Activated CD4-positive, alpha-beta T cell treated with anti-CD3 and anti-CD28 coated beads, Interleukin-2, amount 50 U/mL, for 24 hours (primary cell): ENCODE data around the gene LRRTM1.

ENCODE experiments used
- DNase-seq, 2 donors: peaks; one replicate each; pipeline ENCODE4 v3.0.0-alpha.2; 2020; ENCODE audit warnings: low read depth in 1 of 2, low spot score in 1 of 2

Gene LRRTM1

DNA sequence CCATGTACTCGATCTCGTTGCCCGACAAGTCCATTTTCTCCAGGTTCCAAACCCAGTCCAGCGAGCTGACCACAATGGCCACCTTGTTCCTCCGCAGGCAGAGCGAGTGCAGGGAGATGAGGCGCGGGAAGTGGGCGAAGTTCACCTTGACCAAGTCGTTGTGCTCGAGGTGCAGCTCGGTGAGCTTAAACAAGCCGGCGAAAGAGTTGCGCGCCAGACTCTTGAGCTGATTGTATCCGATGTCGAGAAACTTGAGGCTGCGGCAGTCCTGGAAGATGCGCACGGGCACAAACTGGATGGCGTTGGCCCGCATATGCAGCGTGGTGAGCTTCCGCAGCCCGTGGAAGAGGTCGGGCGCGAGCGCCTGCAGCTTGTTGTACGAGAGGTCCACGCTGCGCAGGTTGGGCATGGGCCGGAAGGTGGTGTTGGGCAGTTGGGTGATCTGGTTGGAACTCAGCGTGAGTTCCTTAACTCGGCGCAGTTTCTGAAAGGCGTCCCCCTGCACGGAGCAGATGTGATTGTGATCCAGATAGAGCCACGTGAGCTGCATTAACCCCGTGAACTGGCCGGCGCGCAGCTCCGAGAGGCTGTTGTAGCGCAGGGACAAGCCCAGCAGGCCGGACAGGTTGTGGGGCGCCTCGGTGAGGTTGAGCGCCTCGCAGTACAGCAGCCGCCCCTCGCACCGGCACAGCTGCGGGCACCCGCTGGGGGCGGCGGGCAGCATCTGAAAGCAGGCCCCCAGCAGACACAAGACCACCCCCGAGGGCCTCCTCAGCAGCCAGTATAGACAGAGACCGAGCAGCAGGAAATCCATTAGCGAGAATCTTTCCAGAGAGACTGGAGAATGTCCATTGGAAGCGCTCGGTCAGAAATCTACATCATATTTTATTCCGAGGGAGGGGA is 1.3 kb downstream of the LRRTM1 start:
- no peak for DNase-seq

DNA sequence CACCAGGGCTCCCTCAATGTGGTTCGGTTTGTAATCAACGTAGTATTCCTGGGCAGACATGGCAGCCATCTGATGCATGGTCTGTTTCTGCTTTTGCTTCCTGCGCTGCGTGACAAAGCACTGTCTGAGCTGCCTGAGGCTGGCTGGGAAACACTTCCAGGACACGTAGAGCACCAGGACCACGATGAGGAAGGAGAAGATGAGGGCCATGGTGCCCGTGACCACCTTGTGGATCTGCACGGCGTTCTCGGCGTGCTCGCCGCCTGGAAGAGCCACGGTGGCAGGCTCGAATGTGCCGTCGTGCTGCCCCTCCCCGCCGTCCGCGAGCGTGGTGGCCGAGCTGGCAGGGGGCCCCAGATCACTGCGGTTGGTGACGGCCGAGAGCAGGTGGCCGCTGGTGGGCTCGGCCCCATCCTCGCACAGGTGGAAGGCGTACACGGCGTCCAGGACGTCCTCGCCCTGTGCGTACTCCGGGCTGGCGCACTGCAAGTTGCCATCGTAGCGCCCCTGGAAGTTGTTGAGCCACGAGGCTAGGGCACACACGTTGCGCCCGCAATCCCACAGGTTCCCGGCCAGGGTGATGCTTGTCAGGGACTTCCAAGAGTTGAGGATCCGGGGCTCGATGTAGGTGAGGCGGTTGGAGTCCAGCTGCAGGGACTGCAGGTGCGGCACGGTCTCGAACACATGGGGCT is 2.1 kb downstream of the LRRTM1 start:
- no peak for DNase-seq

DNA sequence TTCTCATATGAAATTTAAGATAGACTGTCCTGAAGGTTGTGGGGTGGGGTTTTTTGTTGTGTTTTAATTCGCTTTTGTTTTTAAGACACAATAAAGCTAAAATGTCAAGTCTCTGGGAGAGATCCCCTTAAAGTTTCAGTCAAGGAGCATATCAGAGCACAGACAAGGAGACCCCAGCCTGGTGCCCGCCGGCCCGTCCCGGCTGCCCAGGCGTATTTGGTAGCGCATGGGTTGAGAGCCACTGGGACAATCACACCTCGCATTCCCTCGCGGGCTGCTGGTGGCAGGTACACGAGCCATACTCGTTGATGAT is 2.6 kb downstream of the LRRTM1 start:
- DNase-seq = no peak

DNA sequence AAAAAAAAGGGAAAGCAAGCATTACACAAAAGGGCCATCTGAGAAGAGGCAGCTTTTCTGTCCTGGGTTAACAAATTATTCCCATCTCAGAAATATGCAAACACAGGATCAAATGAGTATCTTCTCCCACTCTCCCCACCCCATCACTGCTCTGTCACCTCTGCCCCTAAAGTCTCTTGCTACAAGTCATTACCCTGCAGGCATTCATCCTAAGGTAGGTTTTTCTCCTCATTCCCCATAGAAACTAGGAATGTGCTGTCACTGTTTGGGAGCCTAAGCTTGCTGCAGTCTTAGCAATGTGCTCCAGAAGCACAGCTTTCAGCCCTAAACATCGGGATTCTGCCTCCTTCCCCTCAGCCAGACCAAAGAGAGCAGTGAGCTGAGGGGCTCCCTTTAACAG is 3.6 kb downstream of the LRRTM1 start:
- no peak for DNase-seq

DNA sequence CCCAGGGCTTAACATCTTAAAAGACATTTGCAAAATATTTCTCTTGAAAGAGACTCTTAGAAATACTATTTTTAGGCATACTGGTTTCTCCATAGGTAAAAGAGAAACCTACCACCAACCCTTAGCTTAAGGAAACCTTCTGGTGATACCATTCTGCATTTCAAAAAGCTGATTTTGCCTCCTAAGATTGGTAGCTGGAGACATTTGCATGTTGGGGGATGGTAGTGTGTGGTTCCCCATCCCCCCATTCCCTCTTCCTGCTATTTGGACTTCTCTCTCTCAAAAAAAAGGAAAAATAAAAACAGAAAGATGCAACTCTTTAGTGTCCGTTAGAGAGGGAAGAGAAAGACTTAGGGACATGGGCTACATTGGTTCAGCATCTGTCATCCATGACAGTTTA is 4.2 kb downstream of the LRRTM1 start:
- no peak for DNase-seq

DNA sequence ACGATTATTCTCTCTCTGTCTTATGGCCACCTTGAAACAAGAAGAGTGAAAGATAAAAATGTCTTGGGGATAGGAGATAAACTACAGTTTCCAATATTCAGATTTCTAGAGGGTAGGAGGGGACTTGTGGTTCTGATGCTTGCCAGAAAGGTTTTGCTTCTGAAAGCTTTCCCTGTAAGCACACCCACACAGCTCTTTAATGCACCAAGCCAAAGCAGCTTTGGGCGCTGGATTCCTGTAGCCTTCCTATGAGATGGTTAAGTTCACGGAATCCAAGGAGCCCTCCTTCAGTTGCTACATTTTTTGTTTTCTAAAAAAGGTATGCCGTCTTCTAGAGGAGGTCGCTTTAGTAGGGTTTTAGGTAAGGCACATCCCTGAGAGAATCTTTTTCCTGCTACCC is 4.9 kb downstream of the LRRTM1 start:
- DNase-seq = no peak

DNA sequence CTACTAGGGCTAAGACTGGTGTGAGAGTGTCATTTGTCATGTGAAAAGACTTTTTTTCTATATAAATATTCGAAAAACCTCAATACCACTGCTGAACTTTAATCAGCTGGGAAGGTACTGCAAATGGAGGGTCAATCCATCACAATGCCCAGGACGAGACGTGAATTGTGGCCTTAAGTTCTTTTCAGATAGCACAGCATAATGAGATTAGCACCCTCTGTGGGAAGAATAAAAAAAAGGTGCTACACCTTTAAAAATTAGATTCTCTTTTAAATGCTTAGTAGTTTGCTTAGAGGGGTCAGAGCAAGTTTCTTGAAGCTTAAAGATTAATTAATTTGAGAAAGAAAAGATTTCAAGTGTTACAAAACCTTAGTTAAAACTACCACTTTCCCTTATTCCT is 5.6 kb downstream of the LRRTM1 start:
- no peak for DNase-seq

DNA sequence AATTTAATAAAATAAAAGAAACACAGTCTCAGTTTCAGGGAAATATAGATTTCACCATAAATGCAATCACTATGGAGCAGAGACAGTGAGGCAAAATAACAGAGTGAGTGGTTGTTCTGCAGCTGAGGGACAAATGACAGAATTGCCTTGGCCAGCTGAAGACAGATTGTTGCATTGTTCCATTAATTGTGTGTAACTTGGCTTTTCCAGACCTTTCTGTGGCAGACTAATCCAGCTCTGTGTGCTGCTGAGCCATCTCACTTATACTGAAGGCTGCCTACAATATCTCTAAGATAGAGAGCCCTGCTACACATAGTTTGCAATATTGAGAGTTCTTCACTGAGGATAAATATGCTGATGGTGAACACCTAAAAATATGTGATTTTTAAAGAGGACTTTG is 11.5 kb downstream of the LRRTM1 start:
- no peak for DNase-seq

DNA sequence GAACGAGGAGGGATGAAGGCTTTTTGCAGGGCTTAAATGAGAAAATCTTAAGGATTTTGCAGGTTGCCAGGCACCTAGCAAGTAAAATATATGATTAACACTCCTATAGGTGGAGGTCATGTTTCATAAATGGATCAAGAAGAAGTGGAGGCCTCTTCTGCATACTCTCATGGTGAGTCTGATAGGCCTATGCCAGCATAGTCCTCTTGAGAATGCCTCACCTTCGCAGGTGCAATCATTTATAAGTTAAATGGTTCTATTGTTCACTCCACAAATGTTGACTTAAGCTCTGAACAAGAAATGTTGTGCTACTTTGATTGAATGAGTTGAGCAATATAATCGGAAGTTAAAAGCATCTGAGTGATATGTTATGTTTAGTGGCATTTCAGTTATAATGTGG is 12.1 kb downstream of the LRRTM1 start:
- no peak for DNase-seq

DNA sequence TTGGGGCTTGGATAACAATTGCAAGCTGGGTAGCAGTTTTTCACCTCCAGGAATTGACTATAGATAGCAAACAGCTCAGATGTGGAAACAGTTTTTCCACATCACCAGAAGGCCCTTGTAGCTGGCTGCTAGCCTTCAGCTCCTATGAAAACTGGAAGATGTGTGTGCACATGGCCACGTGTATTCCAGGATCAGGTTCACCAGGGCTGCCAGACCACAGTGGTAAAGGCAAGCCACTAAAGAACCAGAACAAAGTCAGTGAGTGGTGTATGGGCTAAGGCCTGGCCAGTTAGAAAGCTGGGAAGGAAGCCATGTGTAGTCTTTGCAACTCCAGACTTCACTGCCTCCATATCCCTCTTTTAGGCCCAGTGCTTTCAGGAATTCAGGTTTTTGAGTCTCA is 12.9 kb downstream of the LRRTM1 start:
- DNase-seq = no peak

DNA sequence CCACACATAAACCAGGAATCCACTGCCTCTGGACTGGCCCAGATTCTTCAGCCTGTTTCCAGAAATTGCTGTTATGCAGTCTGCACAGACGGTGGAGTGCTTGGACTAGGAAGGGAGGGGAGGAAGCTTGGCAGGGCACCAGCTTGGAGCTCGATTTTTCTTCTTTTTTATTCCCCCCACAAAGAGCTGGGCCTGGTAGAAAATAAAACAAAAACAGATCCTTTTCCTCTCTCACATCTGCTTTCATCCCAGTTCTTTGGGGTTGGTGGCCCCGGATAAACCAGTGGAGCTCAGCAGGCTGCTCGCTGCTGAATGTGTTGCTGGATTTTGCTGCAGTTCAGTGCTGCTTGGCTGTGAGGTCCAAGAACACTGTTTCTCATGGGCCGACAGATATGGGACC is 16.0 kb downstream of the LRRTM1 start:
- DNase-seq = no peak

DNA sequence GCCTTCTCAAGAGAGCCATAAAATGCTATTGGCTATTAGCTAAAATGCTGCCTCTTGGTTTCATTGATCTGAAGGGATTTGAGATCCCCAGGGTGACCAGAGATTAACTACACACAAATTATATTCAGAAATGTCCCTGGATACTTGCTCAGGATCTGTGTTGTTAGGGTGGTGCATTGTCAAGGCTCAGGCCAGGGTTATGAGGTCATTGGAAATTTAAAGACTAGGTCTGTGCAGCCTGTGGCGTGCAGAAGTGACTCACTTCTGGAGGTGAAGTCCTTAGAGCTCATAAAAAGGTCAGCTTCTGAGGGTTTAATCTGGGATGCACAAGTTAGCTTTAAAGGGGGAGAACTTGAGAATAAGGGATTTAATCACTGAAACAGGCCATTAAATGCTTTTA is 23.5 kb downstream of the LRRTM1 start:
- no peak for DNase-seq

DNA sequence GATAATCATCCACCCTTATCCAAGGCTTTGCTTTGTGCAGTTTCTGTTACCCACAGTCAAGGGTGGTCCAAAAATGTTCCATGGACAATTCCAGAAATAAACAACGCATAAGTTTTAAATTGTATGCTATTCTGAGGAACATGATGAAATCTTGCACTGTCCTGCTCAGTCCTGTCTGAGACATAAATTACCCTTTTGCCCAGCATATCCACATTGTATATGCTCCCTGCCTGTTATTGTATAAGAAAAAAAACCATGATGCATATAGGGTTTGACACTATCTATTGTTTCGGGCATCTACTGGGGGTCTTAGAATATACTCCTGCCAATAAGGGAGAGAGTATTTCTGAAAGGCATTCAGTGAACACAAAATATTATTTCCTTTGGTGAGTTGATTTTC is 24.0 kb downstream of the LRRTM1 start:
- no peak for DNase-seq

DNA sequence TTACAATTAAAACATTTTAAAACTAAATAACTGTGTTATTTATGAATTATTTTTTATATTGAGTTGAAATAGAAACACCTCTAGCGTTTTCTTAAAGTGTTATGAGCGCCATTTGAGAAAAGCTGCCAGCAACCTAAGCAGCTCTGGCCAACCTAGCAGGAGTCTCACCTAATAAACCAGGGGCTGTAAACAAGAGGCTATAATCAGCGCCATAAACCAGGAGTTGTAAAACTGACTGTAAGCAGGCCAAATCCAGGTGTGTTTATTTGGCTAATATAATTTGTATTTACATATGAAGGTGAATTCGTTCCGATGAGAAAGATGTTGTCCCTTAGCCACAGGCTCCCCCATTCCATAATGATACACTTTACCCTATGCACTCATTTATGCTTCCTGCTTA is 34.7 kb downstream of the LRRTM1 start:
- DNase-seq = no peak

DNA sequence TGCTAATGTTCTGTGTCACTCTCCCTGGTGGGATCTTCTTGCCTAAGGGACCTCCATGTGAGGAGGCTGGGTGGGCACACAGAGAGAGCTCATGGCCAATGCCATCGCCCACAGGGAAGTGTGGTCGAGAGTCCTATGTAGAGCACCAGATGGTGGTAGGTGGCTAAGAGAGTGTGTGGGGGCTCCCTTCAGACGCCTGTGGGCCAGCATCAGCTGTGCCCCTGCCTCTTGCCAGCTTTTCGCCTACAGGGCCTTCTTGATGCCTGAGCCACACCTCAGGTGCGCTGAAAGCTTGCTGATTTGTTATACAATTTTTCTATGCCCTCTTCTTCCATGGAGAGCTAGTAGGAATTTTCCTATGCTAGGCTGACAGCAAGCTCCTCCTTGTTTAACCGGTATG is 38.3 kb downstream of the LRRTM1 start:
- no peak for DNase-seq

DNA sequence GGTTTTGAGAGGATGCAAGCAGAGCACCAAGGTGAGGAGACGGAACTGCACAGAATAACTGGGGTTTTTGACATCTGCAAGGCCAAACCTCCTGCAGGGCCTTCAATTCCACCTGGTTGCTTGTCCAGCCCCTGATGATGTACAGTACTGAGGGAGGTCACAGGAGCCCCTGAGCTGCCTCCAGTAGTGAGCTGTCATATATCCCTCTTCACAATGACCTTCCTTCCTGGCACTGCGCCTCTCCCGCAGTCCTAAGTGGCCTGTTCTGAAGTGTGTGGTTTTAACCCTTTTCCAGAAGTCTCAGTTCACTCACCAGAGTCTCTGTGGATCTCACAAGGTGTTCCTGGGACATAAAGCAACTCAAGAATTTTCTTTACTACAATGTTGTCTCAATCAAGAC is 45.3 kb downstream of the LRRTM1 start:
- no peak for DNase-seq

DNA sequence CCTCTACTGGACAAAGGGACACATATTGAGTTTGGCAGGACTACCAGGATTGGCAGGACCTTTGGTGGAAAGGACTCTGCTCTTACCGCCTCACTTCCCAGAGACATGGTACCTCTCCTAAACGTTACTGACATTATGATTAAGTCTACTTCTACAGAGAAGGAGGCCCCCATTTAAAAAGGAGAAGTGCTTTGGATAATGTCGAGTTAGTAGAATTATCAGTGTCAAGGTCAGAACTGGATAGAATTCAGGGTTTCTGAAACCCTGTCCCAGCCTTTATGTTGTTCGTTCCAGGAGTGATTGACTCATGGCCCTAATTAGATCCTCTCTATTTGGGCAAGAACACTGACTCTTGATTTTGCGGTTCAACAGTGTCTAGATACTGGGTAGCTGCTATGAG is 45.8 kb downstream of the LRRTM1 start:
- DNase-seq = no peak

DNA sequence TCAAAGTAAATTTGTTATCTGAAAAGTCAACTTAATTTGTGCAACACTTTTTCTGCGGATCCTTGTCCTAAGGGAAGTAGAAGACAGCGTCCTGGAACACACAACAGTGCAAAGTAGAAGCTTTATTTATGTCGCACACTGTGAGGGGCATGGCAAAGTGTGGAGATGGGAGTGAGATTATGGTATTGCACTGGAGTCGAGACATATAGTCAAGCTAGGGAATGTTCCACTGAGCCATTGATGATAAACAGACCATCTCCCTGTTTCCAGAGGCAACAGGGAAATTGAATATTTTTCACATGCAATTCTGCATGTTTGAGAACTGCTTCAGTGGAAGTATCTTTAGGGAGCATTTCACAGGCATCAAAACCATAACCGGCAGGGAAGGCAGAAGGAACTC is 46.2 kb downstream of the LRRTM1 start:
- DNase-seq = no peak

DNA sequence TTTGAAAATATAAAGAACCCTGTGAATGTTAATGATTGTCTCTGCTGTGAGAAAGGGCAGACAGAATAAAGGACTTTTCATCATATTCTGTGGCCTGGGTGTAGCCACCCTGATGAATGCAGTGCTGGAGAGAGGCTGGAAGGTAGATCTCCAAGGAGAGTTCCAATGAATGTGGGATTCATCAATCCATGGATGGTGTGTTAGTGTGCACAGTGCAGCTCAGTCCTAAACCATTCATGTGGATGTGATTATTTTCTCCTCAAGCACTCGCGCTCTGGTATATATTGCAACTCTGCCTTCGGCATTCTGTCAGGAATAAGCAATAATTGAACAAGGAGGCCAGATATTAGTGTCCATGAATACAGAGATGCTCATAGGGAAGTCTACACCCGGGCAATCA is 47.1 kb downstream of the LRRTM1 start:
- no peak for DNase-seq

DNA sequence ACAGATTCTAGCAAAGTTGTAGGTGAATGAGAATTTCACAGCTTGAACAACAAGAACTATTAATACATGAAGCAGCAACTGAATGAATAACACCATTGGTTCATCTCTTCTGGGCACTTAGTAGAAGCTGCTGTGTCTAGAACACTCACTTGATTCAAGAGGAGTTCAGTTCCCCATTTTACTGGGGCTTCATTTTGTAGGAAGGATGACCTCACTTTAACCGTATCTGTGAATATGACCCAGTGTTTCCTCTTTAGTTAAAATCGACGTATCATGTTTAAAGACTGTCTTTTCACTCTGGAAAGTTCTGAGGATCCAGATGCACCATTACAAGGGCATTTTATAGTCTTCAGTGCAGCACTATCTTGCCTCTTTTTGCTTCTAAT is 47.8 kb downstream of the LRRTM1 start:
- DNase-seq = no peak

DNA sequence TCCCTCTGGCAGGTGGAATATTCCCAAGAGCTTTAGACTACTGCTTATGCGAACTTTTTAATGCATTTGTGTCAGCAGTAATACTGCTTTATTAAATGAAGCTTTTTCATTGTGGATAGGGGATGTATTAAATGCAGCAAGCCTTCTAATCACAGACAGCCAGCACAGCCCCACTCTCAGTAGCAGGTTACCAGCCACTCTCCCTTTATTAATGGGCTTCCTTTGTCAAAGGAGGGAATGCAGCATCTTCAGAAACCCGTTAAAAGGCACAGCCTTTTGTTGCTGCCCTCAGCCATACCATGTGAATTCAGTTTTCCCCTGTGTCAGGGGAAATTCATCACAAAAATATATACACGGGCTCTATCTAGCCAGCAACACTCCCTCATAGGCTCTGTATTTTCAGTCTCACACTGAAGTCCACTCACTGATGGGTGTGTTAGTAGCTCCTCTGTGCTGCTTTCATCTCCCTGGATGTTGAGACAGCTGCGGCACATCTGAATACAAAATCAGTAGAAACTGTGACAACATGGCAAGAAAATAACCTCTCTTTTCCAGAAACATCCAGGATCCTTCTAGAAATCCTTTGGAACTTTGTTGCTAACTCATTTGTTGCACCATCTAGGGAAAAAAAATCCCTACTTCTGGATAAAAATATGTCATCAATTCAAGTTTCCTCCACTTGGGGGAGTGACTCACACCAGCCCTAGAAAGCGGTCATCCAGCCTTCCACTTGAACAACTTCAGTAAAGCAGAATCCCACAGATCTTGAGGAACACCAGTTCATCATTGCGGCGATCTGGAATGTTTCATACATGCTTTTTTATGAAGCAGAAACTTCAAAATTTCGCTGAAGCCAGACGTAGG is 48.4 kb downstream of the LRRTM1 start:
- DNase-seq = no peak
